H9 (cell line): ENCODE measurements around the gene SETDB2. TPM values are rescaled to one million over a fixed set of nuclear protein-coding genes. Genes with fewer than 3 reads are reported as not detected.

ENCODE experiments used
- DNase-seq: peaks from one replicate; pipeline ENCODE4 v3.0.0-alpha.2; 2017
- H2AFZ ChIP-seq: one replicate; pipeline ENCODE4 v1.6.1; 2013; ENCODE audit warnings: mild to moderate bottlenecking, low read length, control low read depth, moderate library complexity
- H2AK5ac ChIP-seq: 2 replicates; pipeline ENCODE4 v1.6.1; 2013; ENCODE audit warnings: low read length, control low read depth, mixed read lengths; ENCODE audit not compliant: insufficient read length
- H2BK120ac ChIP-seq: one replicate; pipeline ENCODE4 v1.6.1; 2013; ENCODE audit warnings: low read depth, mild to moderate bottlenecking, low read length, control low read depth, inconsistent platforms; ENCODE audit not compliant: poor library complexity, severe bottlenecking
- H2BK12ac ChIP-seq: 2 replicates; pipeline ENCODE4 v1.6.1; 2013; ENCODE audit warnings: low read length, control low read depth, mixed read lengths, low read depth; ENCODE audit not compliant: insufficient read length
- H2BK15ac ChIP-seq: 2 replicates; pipeline ENCODE4 v1.6.1; 2013; ENCODE audit warnings: low read depth, low read length, control low read depth
- H2BK20ac ChIP-seq: one replicate; pipeline ENCODE4 v1.6.1; 2013; ENCODE audit warnings: low read depth, mild to moderate bottlenecking, low read length, control low read depth, inconsistent platforms; ENCODE audit not compliant: poor library complexity, severe bottlenecking
- H2BK5ac ChIP-seq: 2 replicates; pipeline ENCODE4 v1.6.1; 2013; ENCODE audit warnings: low read length, control low read depth, mixed read lengths; ENCODE audit not compliant: insufficient read length
- H3K14ac ChIP-seq: 2 replicates; pipeline ENCODE4 v1.6.1; 2013; ENCODE audit warnings: low read length, control low read depth; ENCODE audit not compliant: insufficient read depth
- H3K18ac ChIP-seq: 2 replicates; pipeline ENCODE4 v1.6.1; 2013; ENCODE audit warnings: low read depth, mild to moderate bottlenecking, mixed read lengths, low read length, control low read depth; ENCODE audit not compliant: insufficient read length
- H3K23ac ChIP-seq: 2 replicates; pipeline ENCODE4 v1.6.1; 2013; ENCODE audit warnings: low read length, control low read depth, mixed read lengths, low read depth; ENCODE audit not compliant: insufficient read length
- H3K23me2 ChIP-seq: 2 replicates; pipeline ENCODE4 v1.6.1; 2013; ENCODE audit warnings: low read depth, mild to moderate bottlenecking, mixed read lengths, low read length, control low read depth; ENCODE audit not compliant: insufficient read length, poor library complexity, severe bottlenecking
- H3K27ac ChIP-seq: 2 replicates; pipeline ENCODE4 v1.5.1; 2013; ENCODE audit warnings: low read length, control low read depth, mixed read lengths, low read depth; ENCODE audit not compliant: insufficient read length
- H3K27me3 ChIP-seq: 2 replicates; pipeline ENCODE4 v1.6.1; 2013; ENCODE audit warnings: low read length, control low read depth, inconsistent platforms; ENCODE audit not compliant: insufficient read depth
- H3K4ac ChIP-seq: 2 replicates; pipeline ENCODE4 v1.6.1; 2013; ENCODE audit warnings: low read depth, mild to moderate bottlenecking, control low read depth, inconsistent platforms, low read length, moderate library complexity
- H3K4me1 ChIP-seq: 2 replicates; pipeline ENCODE4 v1.6.1; 2013; ENCODE audit warnings: low read length, control low read depth, inconsistent platforms; ENCODE audit not compliant: insufficient read depth
- H3K4me2 ChIP-seq: 2 replicates; pipeline ENCODE4 v1.6.1; 2013; ENCODE audit warnings: low read length, control low read depth, mixed read lengths; ENCODE audit not compliant: insufficient read length, insufficient read depth
- H3K56ac ChIP-seq: 2 replicates; pipeline ENCODE4 v1.6.1; 2013; ENCODE audit warnings: low read depth, mild to moderate bottlenecking, mixed read lengths, low read length, control low read depth; ENCODE audit not compliant: insufficient read length
- H3K79me1 ChIP-seq: 2 replicates; pipeline ENCODE4 v1.6.1; 2013; ENCODE audit warnings: low read depth, mild to moderate bottlenecking, moderate library complexity, low read length, control low read depth, inconsistent platforms; ENCODE audit not compliant: insufficient read depth, poor library complexity, severe bottlenecking
- H3K79me2 ChIP-seq: 2 replicates; pipeline ENCODE4 v1.6.1; 2013; ENCODE audit warnings: low read length, control low read depth, inconsistent platforms; ENCODE audit not compliant: insufficient read depth
- H3K9ac ChIP-seq: 2 replicates; pipeline ENCODE4 v1.6.1; 2013; ENCODE audit warnings: low read length, control low read depth, mixed read lengths; ENCODE audit not compliant: insufficient read length; ENCODE audit errors: extremely low read depth
- H3K9me3 ChIP-seq: one replicate; pipeline ENCODE4 v1.6.1; 2013; ENCODE audit warnings: low read depth, low read length, inconsistent platforms; ENCODE audit not compliant: control insufficient read depth
- H3T11ph ChIP-seq: one replicate; pipeline ENCODE4 v1.6.1; 2013; ENCODE audit warnings: mild to moderate bottlenecking, low read length, control low read depth, inconsistent platforms
- H4K20me1 ChIP-seq: one replicate; pipeline ENCODE4 v1.6.1; 2013; ENCODE audit not compliant: control insufficient read depth, insufficient read length, insufficient read depth
- H4K5ac ChIP-seq: 2 replicates; pipeline ENCODE4 v1.6.1; 2013; ENCODE audit warnings: low read depth, mild to moderate bottlenecking, mixed read lengths, low read length, control low read depth; ENCODE audit not compliant: insufficient read length
- H4K8ac ChIP-seq: replicated peaks from 2 replicates; pipeline ENCODE4 v1.6.1; 2013; ENCODE audit warnings: low read length, control low read depth, mixed read lengths, low read depth; ENCODE audit not compliant: insufficient read length
- H4K91ac ChIP-seq: 2 replicates; pipeline ENCODE4 v1.6.1; 2013; ENCODE audit warnings: low read depth, mild to moderate bottlenecking, moderate library complexity, mixed read lengths, low read length, control low read depth; ENCODE audit not compliant: insufficient read length
- H3K27ac Mint-ChIP-seq, 3 experiments: 2 replicates in 2 of 3; 3 replicates in 1 of 3; pipeline ENCODE4 v1.8.0; 2020 to 2021; ENCODE audit warnings: mixed read lengths in 3 of 3, mild to moderate bottlenecking in 1 of 3, moderate library complexity in 1 of 3
- H3K27me3 Mint-ChIP-seq: 2 replicates; pipeline ENCODE4 v1.8.0; 2021; ENCODE audit warnings: low read depth, mild to moderate bottlenecking, moderate library complexity, mixed read lengths
- H3K36me3 Mint-ChIP-seq, 3 experiments: 2 replicates in 2 of 3; 3 replicates in 1 of 3; pipeline ENCODE4 v1.8.0; 2020 to 2021; ENCODE audit warnings: low read depth in 3 of 3, mixed read lengths in 3 of 3; ENCODE audit not compliant: insufficient read depth in 1 of 3
- H3K4me1 Mint-ChIP-seq, 2 experiments: 2 replicates each; pipeline ENCODE4 v1.8.0; 2020; ENCODE audit warnings: mixed read lengths in 2 of 2
- H3K4me3 Mint-ChIP-seq, 2 experiments: 2 replicates in 1 of 2; 3 replicates in 1 of 2; pipeline ENCODE4 v1.8.0; 2020 to 2021; ENCODE audit warnings: mild to moderate bottlenecking in 2 of 2, mixed read lengths in 2 of 2, moderate library complexity in 1 of 2
- H3K9me3 Mint-ChIP-seq, 2 experiments: 2 replicates in 1 of 2; 3 replicates in 1 of 2; pipeline ENCODE4 v1.8.0; 2020; ENCODE audit warnings: mild to moderate bottlenecking in 2 of 2, mixed read lengths in 2 of 2, moderate library complexity in 1 of 2
- WGBS: extraction: QIAGEN DNeasy Blood & Tissue Kit; methylation state at CpG from one replicate; pipeline ENCODE4 v1.1.7; 2013; ENCODE audit warnings: missing lambda C conversion rate, low lambda C conversion rate, mixed read lengths; ENCODE audit not compliant: insufficient read length; ENCODE audit errors: extremely low coverage; 5-methylcytosine and 5-hydroxymethylcytosine counted together
- total RNA-seq: library from RNA; stranded (reverse); gene quantifications from 2 replicates; pipeline ENCODE4 v1.2.1, GENCODE V29; 2021
- TF ChIP-seq, protein P1 (sequence below): fragments of 200-600 bp; sonication (generic); conservative IDR thresholded peaks from 3 replicates; pipeline ENCODE4 v1.8.0; 2021; ENCODE audit warnings: antibody characterized with exemption, mild to moderate bottlenecking

The SETDB2 gene
- total RNA-seq, 1 experiment from 2014 or later: 5.7 TPM

DNA sequence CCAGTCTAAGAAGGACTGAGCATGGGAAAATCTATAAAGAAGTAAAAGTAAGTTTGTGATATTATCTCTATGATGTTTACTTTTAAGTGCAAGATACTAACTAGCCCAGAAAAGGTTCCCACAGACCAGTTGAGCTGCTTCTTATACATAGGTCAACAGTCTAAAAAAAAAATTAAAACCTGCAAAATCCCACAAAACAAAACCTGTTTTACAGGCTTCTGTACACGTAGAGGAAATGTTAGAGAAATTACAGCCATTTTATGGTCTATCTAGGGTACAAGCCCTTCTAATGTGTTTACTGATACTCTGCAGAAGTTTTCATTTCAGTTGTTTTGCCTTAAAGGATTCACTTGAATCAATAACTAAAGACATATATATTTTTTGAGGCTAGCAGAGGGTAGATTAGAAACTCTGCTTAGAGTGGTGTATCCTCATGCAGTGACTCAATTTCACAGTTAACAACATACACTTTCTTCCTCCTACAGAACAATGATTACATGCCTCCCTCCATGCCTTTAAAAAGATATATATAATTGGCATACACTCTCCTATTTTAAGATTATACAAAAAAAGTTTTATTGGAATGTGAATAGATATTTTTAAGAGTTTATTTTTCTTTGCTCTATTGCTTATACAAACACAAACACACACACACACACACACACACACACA, 44.1 kb upstream of the SETDB2 start:
- Histone ChIP-seq H3T11ph (no peak overlapping the region), H2BK20ac (no peak overlapping the region), H4K5ac (no peak overlapping the region), H2BK12ac (no peak overlapping the region), H3K18ac (no peak overlapping the region), H3K4ac (no peak overlapping the region), H4K91ac (no peak overlapping the region), H3K79me2 (no peaks in the 10 kb centered on the region), H3K9me3 (no peaks in the 10 kb centered on the region), H4K8ac (no peak overlapping the region), H3K23ac (no peak overlapping the region), H2AFZ (no peak overlapping the region), H2BK120ac (no peak overlapping the region), H2BK15ac (no peak overlapping the region), H4K20me1 (no peaks in the 10 kb centered on the region), H3K27ac (no peak overlapping the region), H2AK5ac (no peak overlapping the region), H3K14ac (no peak overlapping the region), H3K4me2 (no peak overlapping the region), H3K79me1 (no peaks in the 10 kb centered on the region), H3K27me3 (no peaks in the 10 kb centered on the region), H3K56ac (no peak overlapping the region), H3K4me1 (no peaks in the 10 kb centered on the region), H3K9ac (no peak overlapping the region), H3K23me2 (no peaks in the 10 kb centered on the region), H2BK5ac (no peak overlapping the region)
- Mint-ChIP-seq H3K9me3 (no peaks in the 10 kb centered on the region), H3K27ac (no peak overlapping the region), H3K36me3 (no peaks in the 10 kb centered on the region), H3K4me3 (no peak overlapping the region), H3K27me3 (no peaks in the 10 kb centered on the region; the same call in none of the 2 replicates), H3K4me1 (peaks cover 7 to 8% of the 10 kb centered on the region in 2 experiments)
- no peak for DNase-seq
- TF ChIP-seq, protein P1, sequence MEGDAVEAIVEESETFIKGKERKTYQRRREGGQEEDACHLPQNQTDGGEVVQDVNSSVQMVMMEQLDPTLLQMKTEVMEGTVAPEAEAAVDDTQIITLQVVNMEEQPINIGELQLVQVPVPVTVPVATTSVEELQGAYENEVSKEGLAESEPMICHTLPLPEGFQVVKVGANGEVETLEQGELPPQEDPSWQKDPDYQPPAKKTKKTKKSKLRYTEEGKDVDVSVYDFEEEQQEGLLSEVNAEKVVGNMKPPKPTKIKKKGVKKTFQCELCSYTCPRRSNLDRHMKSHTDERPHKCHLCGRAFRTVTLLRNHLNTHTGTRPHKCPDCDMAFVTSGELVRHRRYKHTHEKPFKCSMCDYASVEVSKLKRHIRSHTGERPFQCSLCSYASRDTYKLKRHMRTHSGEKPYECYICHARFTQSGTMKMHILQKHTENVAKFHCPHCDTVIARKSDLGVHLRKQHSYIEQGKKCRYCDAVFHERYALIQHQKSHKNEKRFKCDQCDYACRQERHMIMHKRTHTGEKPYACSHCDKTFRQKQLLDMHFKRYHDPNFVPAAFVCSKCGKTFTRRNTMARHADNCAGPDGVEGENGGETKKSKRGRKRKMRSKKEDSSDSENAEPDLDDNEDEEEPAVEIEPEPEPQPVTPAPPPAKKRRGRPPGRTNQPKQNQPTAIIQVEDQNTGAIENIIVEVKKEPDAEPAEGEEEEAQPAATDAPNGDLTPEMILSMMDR: no peak
- WGBS: no CpG with 5 or more reads among the region's 1 CpG
